GM12878 (cell line): ENCODE measurements around the gene SEC14L1. TPM values are rescaled to one million over a fixed set of nuclear protein-coding genes. Genes with fewer than 3 reads are reported as not detected.

Experiments
- CHD4 ChIP-seq: fragments of 200-600 bp; sonication (generic); IDR thresholded peaks from 2 replicates; pipeline ENCODE4 v1.6.1; 2016; ENCODE audit warnings: mild to moderate bottlenecking
- IKZF2 ChIP-seq, 2 experiments: fragments of 450-650 bp; IDR thresholded peaks; 2 replicates each; pipeline ENCODE4 v1.6.1; 2017; ENCODE audit warnings: mild to moderate bottlenecking in 2 of 2, moderate library complexity in 2 of 2
- JUND ChIP-seq: IDR thresholded peaks from 2 replicates; pipeline ENCODE4 v1.6.1; 2012; ENCODE audit warnings: low read depth, mild to moderate bottlenecking, low read length, improper control_type of control experiment, moderate library complexity
- MYC ChIP-seq: IDR thresholded peaks from 2 replicates; pipeline ENCODE4 v1.6.1; 2011; ENCODE audit warnings: mild to moderate bottlenecking, low read length, moderate library complexity, inconsistent platforms; ENCODE audit not compliant: insufficient read depth, insufficient replicate concordance, insufficient read length, severe bottlenecking
- NFXL1 ChIP-seq: fragments of 450-650 bp; IDR thresholded peaks from 2 replicates; pipeline ENCODE4 v1.6.1; 2017; ENCODE audit warnings: antibody characterized with exemption, mild to moderate bottlenecking, borderline replicate concordance
- PAX8 ChIP-seq: fragments of 450-650 bp; IDR thresholded peaks from 2 replicates; pipeline ENCODE4 v1.6.1; 2017; ENCODE audit warnings: mild to moderate bottlenecking, moderate library complexity
- TARDBP ChIP-seq: IDR thresholded peaks from 2 replicates; pipeline ENCODE4 v1.6.1; 2016; ENCODE audit warnings: borderline replicate concordance
- TCF7 ChIP-seq: IDR thresholded peaks from 2 replicates; pipeline ENCODE4 v1.6.1; 2014; ENCODE audit warnings: antibody characterized with exemption, borderline replicate concordance
- YY1 ChIP-seq: IDR thresholded peaks from 2 replicates; pipeline ENCODE4 v1.6.1; 2011; ENCODE audit warnings: low read depth, mild to moderate bottlenecking, low read length
- polyA plus RNA-seq, 11 experiments: library from polyadenylated mRNA; depleted of rRNA in 4 of 11; unstranded in 6 of 11; stranded (reverse) in 5 of 11; fragments of >200 nt; fragmentation: Nextera tagmentation in 4 of 11; fragmentation: Illumina TruSeq in 1 of 11; extraction: Ambion mirVana in 4 of 11; extraction: Trizol in 1 of 11; gene quantifications; 1 replicate in 1 of 11; 2 replicates in 10 of 11; pipeline versions ENCODE4 v1.2.1 to v1.2.3, GENCODE V29; 2011 to 2016; ENCODE audit warnings: inconsistent platforms in 2 of 11, missing spikeins in 2 of 11, low read depth in 1 of 11
- total RNA-seq, 4 experiments: library from RNA; depleted of rRNA in 3 of 4; stranded (reverse); fragments of >200 nt in 3 of 4; fragmentation: Illumina TruSeq in 1 of 4; extraction: Trizol in 1 of 4; gene quantifications; 2 replicates each; pipeline versions ENCODE4 v1.2.1 to v1.2.3, GENCODE V29; 2013 to 2021
- TF ChIP-seq, protein P1 (sequence below): IDR thresholded peaks from 2 replicates; pipeline ENCODE4 v1.6.1; 2012; ENCODE audit warnings: low read depth, low read length, improper control_type of control experiment
- TF ChIP-seq, protein P2 (sequence below), 3 experiments: IDR thresholded peaks in 2 of 3; conservative IDR thresholded peaks in 1 of 3; 2 replicates each; pipeline ENCODE4 v1.5.1; 2011; ENCODE audit warnings: low read depth in 3 of 3, low read length in 3 of 3, mild to moderate bottlenecking in 3 of 3, control low read depth in 2 of 3, moderate library complexity in 2 of 3, inconsistent platforms in 1 of 3, mixed read lengths in 1 of 3; ENCODE audit not compliant: control insufficient read depth in 2 of 3, insufficient read depth in 1 of 3; ENCODE audit errors: extremely low read depth in 1 of 3
- TF ChIP-seq, protein P3 (sequence below): IDR thresholded peaks from 2 replicates; pipeline ENCODE4 v1.6.1; 2011; ENCODE audit warnings: borderline replicate concordance, low read depth, mild to moderate bottlenecking, moderate library complexity, low read length; ENCODE audit not compliant: insufficient read depth, poor library complexity, severe bottlenecking

SEC14L1 gene
- total and polyA plus RNA-seq, 10 of the 15 experiments (the other 5 are each of a cell fraction or from before 2014, with no cell fraction given) = 6.3 to 66.1 (median 33.5) TPM

DNA sequence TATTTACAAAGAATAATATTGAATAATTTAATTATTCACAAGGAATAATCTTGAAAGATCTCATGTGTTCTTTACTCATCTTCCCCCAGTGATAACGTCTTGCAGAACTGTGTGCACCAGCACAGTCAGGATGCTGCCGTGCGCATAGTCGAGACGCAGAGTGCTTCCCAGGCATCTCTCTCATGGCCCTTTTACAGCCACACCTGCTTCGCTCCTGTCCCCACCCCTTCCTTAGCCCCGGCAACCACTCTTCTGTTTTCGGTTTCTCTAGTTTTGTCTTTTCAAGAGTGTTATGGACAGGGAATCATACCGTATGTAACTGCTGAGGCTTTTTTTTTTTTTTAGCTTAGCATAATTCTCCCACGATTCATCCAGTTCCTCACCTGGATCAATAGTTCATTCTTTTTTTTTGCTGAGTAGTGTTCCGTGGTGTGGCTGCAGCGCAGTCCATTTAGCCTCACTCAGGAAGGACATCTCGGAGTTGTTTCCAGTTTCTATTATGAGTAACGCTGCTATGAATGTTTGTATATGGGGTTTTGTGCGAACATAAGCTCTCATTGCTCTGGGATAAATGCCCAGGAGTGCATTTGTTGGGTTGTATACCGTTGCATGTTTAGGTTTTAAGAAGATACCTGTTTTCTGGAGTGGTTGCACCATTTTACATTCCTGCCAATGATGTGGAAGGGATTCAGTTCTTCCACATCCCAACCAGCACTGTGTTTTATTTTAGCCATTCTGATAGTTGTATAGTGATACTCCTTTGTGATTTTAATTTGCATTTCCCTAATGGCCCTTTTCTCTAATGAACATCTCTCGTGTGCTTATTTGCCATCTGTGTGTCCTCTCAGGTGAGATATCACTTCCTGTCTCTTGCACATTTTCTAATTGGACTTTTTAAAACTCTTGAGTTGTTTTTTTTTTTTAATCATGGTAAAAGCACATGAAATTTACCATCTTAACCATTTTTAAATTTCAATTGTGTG lies 47.6 kb downstream of the SEC14L1 start (continued):
- TF ChIP-seq MYC (no peak), IKZF2 (IDR thresholded peaks at IDR 0.05) (no peak; a peak in 1 of 4 replicates), TARDBP (no peak), TCF7 (no peak), NFXL1 (no peak), CHD4 (no peak), JUND (no peak), YY1 (0 out of 2 replicates have a peak, but pooled peaks have one; percentile 13), PAX8 (0 out of 2 replicates have a peak, but pooled peaks have one; percentile 63)
- TF ChIP-seq, protein P1, sequence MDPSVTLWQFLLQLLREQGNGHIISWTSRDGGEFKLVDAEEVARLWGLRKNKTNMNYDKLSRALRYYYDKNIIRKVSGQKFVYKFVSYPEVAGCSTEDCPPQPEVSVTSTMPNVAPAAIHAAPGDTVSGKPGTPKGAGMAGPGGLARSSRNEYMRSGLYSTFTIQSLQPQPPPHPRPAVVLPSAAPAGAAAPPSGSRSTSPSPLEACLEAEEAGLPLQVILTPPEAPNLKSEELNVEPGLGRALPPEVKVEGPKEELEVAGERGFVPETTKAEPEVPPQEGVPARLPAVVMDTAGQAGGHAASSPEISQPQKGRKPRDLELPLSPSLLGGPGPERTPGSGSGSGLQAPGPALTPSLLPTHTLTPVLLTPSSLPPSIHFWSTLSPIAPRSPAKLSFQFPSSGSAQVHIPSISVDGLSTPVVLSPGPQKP = no peak
- TF ChIP-seq, protein P2, sequence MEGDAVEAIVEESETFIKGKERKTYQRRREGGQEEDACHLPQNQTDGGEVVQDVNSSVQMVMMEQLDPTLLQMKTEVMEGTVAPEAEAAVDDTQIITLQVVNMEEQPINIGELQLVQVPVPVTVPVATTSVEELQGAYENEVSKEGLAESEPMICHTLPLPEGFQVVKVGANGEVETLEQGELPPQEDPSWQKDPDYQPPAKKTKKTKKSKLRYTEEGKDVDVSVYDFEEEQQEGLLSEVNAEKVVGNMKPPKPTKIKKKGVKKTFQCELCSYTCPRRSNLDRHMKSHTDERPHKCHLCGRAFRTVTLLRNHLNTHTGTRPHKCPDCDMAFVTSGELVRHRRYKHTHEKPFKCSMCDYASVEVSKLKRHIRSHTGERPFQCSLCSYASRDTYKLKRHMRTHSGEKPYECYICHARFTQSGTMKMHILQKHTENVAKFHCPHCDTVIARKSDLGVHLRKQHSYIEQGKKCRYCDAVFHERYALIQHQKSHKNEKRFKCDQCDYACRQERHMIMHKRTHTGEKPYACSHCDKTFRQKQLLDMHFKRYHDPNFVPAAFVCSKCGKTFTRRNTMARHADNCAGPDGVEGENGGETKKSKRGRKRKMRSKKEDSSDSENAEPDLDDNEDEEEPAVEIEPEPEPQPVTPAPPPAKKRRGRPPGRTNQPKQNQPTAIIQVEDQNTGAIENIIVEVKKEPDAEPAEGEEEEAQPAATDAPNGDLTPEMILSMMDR (IDR thresholded peaks at IDR 0.05 in 2 of 3, conservative IDR thresholded peaks at IDR 0.05 in 1 of 3; ENCODE audit: control insufficient read depth in 2 of 3, extremely low read depth in 1 of 3, insufficient read depth in 1 of 3, low read depth in 3 of 3, low read length in 3 of 3) = no peak
- TF ChIP-seq, protein P3, sequence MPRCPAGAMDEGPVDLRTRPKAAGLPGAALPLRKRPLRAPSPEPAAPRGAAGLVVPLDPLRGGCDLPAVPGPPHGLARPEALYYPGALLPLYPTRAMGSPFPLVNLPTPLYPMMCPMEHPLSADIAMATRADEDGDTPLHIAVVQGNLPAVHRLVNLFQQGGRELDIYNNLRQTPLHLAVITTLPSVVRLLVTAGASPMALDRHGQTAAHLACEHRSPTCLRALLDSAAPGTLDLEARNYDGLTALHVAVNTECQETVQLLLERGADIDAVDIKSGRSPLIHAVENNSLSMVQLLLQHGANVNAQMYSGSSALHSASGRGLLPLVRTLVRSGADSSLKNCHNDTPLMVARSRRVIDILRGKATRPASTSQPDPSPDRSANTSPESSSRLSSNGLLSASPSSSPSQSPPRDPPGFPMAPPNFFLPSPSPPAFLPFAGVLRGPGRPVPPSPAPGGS = no peak
